SK-N-SH (cell line): ENCODE results near the gene BAIAP3. TPM values are rescaled to one million over a fixed set of nuclear protein-coding genes. Genes with fewer than 3 reads are reported as not detected.

Experiments used
- CTCF ChIA-PET: fragments of 300-600, 350-600 bp; formaldehyde crosslinking; extraction: SDS; loops from one replicate; lab custom pipeline; 2021; lab: Yijun Ruan, JAX
- POLR2A ChIA-PET: fragments of 350-600 bp; sonication (Branson Sonifier 250); formaldehyde crosslinking; extraction: SDS; loops from one replicate; lab custom pipeline; 2020; ENCODE audit warnings: antibody characterized with exemption, inconsistent platforms; lab: Yijun Ruan, JAX
- DNase-seq: peaks from one replicate; pipeline ENCODE4 v3.0.0; 2012
- H2AFZ ChIP-seq: fragments of 200-600 bp; sonication (generic); 2 replicates; pipeline ENCODE4 v1.8.1; 2016; ENCODE audit warnings: antibody characterized with exemption, mild to moderate bottlenecking, low read depth
- H3F3A ChIP-seq: fragments of 200-600 bp; sonication (generic); replicated peaks from 2 replicates; pipeline ENCODE3; 2016; ENCODE audit warnings: antibody characterized with exemption, mild to moderate bottlenecking; ENCODE audit not compliant: insufficient read depth
- H3K27ac ChIP-seq, 2 experiments: fragments of 200-500 bp in 1 of 2; fragments of 200-600 bp in 1 of 2; sonication (Bioruptor generic) in 1 of 2; sonication (generic), shearing (Covaris generic) in 1 of 2; 2 replicates each; pipeline versions ENCODE4 v1.5.1 to v1.6.1; 2014 to 2016; ENCODE audit warnings: low read depth in 2 of 2, inconsistent platforms in 1 of 2, low read length in 1 of 2, mild to moderate bottlenecking in 1 of 2, mixed read lengths in 1 of 2
- H3K27me3 ChIP-seq: fragments of 200-600 bp; sonication (generic), shearing (Covaris generic); 2 replicates; pipeline ENCODE4 v1.6.1; 2016; ENCODE audit warnings: mixed run types; ENCODE audit not compliant: insufficient read depth
- H3K36me3 ChIP-seq, 2 experiments: fragments of 200-500 bp in 1 of 2; fragments of 200-600 bp in 1 of 2; sonication (Bioruptor generic) in 1 of 2; sonication (generic) in 1 of 2; replicated peaks in 1 of 2; 2 replicates each; pipeline versions ENCODE3 to v1.5.1; 2014 to 2016; ENCODE audit warnings: low read length in 1 of 2, mild to moderate bottlenecking in 1 of 2; ENCODE audit not compliant: insufficient read depth in 2 of 2, control insufficient read depth in 1 of 2
- H3K4me1 ChIP-seq, 2 experiments: fragments of 200-500 bp in 1 of 2; fragments of 200-600 bp in 1 of 2; sonication (Bioruptor generic) in 1 of 2; sonication (generic), shearing (Covaris generic) in 1 of 2; 2 replicates each; pipeline versions ENCODE4 v1.5.1 to v1.6.1; 2014 to 2016; ENCODE audit warnings: low read depth in 1 of 2, low read length in 1 of 2, mixed run types in 1 of 2; ENCODE audit not compliant: insufficient read depth in 2 of 2, control insufficient read depth in 1 of 2
- H3K4me2 ChIP-seq: fragments of 200-600 bp; sonication (generic), shearing (Covaris generic); 2 replicates; pipeline ENCODE4 v1.6.1; 2017; ENCODE audit warnings: mixed run types
- H3K4me3 ChIP-seq, 2 experiments: fragments of 200-500 bp in 1 of 2; fragments of 200-600 bp in 1 of 2; sonication (Bioruptor generic) in 1 of 2; sonication (generic), shearing (Covaris generic) in 1 of 2; 2 replicates each; pipeline versions ENCODE4 v1.5.1 to v1.8.1; 2014 to 2016; ENCODE audit warnings: low read depth in 2 of 2, inconsistent platforms in 1 of 2, low read length in 1 of 2, mild to moderate bottlenecking in 1 of 2, mixed read lengths in 1 of 2, moderate library complexity in 1 of 2
- H3K79me2 ChIP-seq: fragments of 200-600 bp; sonication (generic); 2 replicates; pipeline ENCODE4 v1.8.1; 2017; ENCODE audit warnings: mild to moderate bottlenecking; ENCODE audit not compliant: insufficient read depth
- H3K9ac ChIP-seq: fragments of 200-600 bp; sonication (generic); 2 replicates; pipeline ENCODE4 v1.6.1; 2017; ENCODE audit warnings: mixed run types
- H3K9me2 ChIP-seq: fragments of 200-600 bp; sonication (generic); 2 replicates; pipeline ENCODE4 v1.6.1; 2017; ENCODE audit warnings: mixed run types
- H3K9me3 ChIP-seq: fragments of 200-600 bp; sonication (generic); 2 replicates; pipeline ENCODE4 v1.6.1; 2017; ENCODE audit warnings: mixed run types, mild to moderate bottlenecking, moderate library complexity
- H4K20me1 ChIP-seq: fragments of 200-600 bp; sonication (generic); 2 replicates; pipeline ENCODE4 v1.6.1; 2017; ENCODE audit warnings: mild to moderate bottlenecking, mixed run types; ENCODE audit not compliant: insufficient read depth
- CTCF ChIP-seq: fragments of 200-600 bp; sonication (generic); IDR thresholded peaks from 2 replicates; pipeline ENCODE4 v1.6.1; 2017; ENCODE audit warnings: antibody characterized with exemption, mild to moderate bottlenecking, moderate library complexity
- FOSL2 ChIP-seq: IDR thresholded peaks from 2 replicates; pipeline ENCODE4 v1.4.0; 2012; ENCODE audit warnings: low read depth, mild to moderate bottlenecking, moderate library complexity, borderline replicate concordance
- FOXM1 ChIP-seq: IDR thresholded peaks from 2 replicates; pipeline ENCODE4 v1.4.0; 2012; ENCODE audit warnings: low read depth, mild to moderate bottlenecking
- GABPA ChIP-seq: IDR thresholded peaks from 2 replicates; pipeline ENCODE4 v1.4.0; 2012; ENCODE audit warnings: low read depth, mild to moderate bottlenecking
- GATA2 ChIP-seq: sonication (generic); formaldehyde crosslinking; IDR thresholded peaks from 2 replicates; pipeline ENCODE4 v1.5.0; 2020; ENCODE audit warnings: mild to moderate bottlenecking, missing genetic modification reagents
- JUND ChIP-seq: IDR thresholded peaks from 2 replicates; pipeline ENCODE4 v1.4.0; 2012
- MAX ChIP-seq: IDR thresholded peaks from 2 replicates; pipeline ENCODE4 v1.4.0; 2012; ENCODE audit warnings: low read depth
- NRF1 ChIP-seq: IDR thresholded peaks from 2 replicates; pipeline ENCODE4 v1.6.1; 2012; ENCODE audit warnings: low read depth, mild to moderate bottlenecking, low read length
- PBX3 ChIP-seq: IDR thresholded peaks from 2 replicates; pipeline ENCODE4; 2012
- POLR2AphosphoS5 ChIP-seq: IDR thresholded peaks from 2 replicates; pipeline ENCODE4 v1.6.1; 2012; ENCODE audit warnings: low read depth, low read length
- RFX5 ChIP-seq: IDR thresholded peaks from 2 replicates; pipeline ENCODE4 v1.6.1; 2012; ENCODE audit warnings: mild to moderate bottlenecking, improper control_type of control experiment, low read length
- RXRA ChIP-seq: IDR thresholded peaks from 2 replicates; pipeline ENCODE4 v1.4.0; 2012; ENCODE audit warnings: low read depth, mild to moderate bottlenecking, borderline replicate concordance
- TCF12 ChIP-seq: IDR thresholded peaks from 2 replicates; pipeline ENCODE4 v1.4.0; 2012
- USF2 ChIP-seq: fragments of 150-350 bp; IDR thresholded peaks from 2 replicates; pipeline ENCODE4 v1.6.1; 2017; ENCODE audit warnings: antibody characterized with exemption, low read length, low read depth, borderline replicate concordance
- WGBS: methylation state at CpG from one replicate; pipeline ENCODE4 v1.1.6; 2017; ENCODE audit warnings: low lambda C conversion rate; 5-methylcytosine and 5-hydroxymethylcytosine counted together
- polyA plus RNA-seq, 3 experiments: library from polyadenylated mRNA; depleted of rRNA; stranded (reverse); fragments of >200 nt; gene quantifications; 2 replicates each; pipeline ENCODE4 v1.2.3, GENCODE V29; 2012

The BAIAP3 gene
- polyA plus RNA-seq, 1 of the 3 experiments (the other 2 are of a cell fraction), result 1.1 TPM

GRCh38 chr16:1351582-1352362, 18.3 kb downstream of the BAIAP3 start, which contains the start of the genes GNPTG and TSR3 (continued):
- TF ChIP-seq FOXM1 (no peak), GATA2 (CRISPR knock-in tag) (no peak), FOSL2 (no peak), TCF12 (no peak), MAX (peak; percentile 59; the same call in 1 of the 2 replicates), GABPA (peak; percentile 82), POLR2AphosphoS5 (peak; percentile 73), CTCF (no peak), PBX3 (no peak)

GRCh38 chr16:1354815-1355540, 21.5 kb downstream of the BAIAP3 start:
- H4K20me1 ChIP-seq, result peaks cover 31% of the 10 kb centered on the region; the same call in 1 of the 2 replicates
- 87% methylated on average over 38 of the region's 49 CpGs for WGBS
- H3K9me2 ChIP-seq, result no peaks in the 10 kb centered on the region
- no peak for DNase-seq
- CTCF ChIA-PET, result interaction anchor here (0.7 to 1.2 kb wide), 2 partner anchors 9 to 54 kb away, joined by 3 read pairs; no protein-coding TSS in a partner anchor
- no peak overlapping the region for H3K4me2 ChIP-seq
- no peak for TF ChIP-seq RXRA
- TF ChIP-seq GABPA, result no peak
- no peak for TF ChIP-seq RFX5
- no peak for TF ChIP-seq MAX
- no peak for TF ChIP-seq NRF1
- no peak for TF ChIP-seq USF2
- TF ChIP-seq JUND, result no peak
- no peak for TF ChIP-seq FOSL2
- no peak for TF ChIP-seq POLR2AphosphoS5
- H3K9ac ChIP-seq, result no peak overlapping the region
- H3K4me3 ChIP-seq, result no peak overlapping the region
- no peaks in the 10 kb centered on the region for H3K9me3 ChIP-seq
- no peak overlapping the region for H2AFZ ChIP-seq
- peaks cover 83% of the 10 kb centered on the region for H3K79me2 ChIP-seq
- H3K4me1 ChIP-seq, result peaks cover 0 to 15% of the 10 kb centered on the region in 2 experiments; a peak in 2 of 4 replicates
- no peak overlapping the region for H3K27ac ChIP-seq
- peaks cover 5% of the 10 kb centered on the region for H3F3A ChIP-seq
- POLR2A ChIA-PET, result no interaction called here
- no peaks in the 10 kb centered on the region for H3K27me3 ChIP-seq
- H3K36me3 ChIP-seq, result peaks cover 0 to 4% of the 10 kb centered on the region in 2 experiments
